WTC11 (cell line): ENCODE data around the gene GRIK2. TPM values are rescaled to one million over a fixed set of nuclear protein-coding genes. Genes with fewer than 3 reads are reported as not detected.
A peak's percentile ranks its signal among the peaks of the same experiment; 100 is the strongest.

Source experiments
- ATAC-seq: fragments of 200-7000 bp; cut with Tn5 transposase; 2 replicates; pipeline ENCODE4 v1.10.0; 2021; ENCODE audit warnings: mild to moderate bottlenecking, moderate library complexity
- CTCF ChIA-PET: fragments of 300-600 bp; sonication (Branson Sonifier 250); formaldehyde crosslinking; loops from one replicate; lab custom pipeline; 2021; ENCODE audit warnings: antibody characterized with exemption; lab: Charles Lee
- POLR2A ChIA-PET: fragments of 350-600 bp; sonication (Branson Sonifier 250); formaldehyde crosslinking; loops from one replicate; lab custom pipeline; 2021; ENCODE audit warnings: antibody characterized with exemption; lab: Charles Lee
- DNase-seq: peaks from one replicate; pipeline ENCODE4 v3.0.0; 2021; ENCODE audit warnings: low spot score
- H3K27ac Mint-ChIP-seq: 2 replicates; pipeline ENCODE4 v1.8.0; 2021; ENCODE audit warnings: mixed read lengths
- H3K27me3 Mint-ChIP-seq: 2 replicates; pipeline ENCODE4 v1.8.0; 2021; ENCODE audit warnings: low read depth, mild to moderate bottlenecking, moderate library complexity, mixed read lengths
- H3K36me3 Mint-ChIP-seq: 2 replicates; pipeline ENCODE4 v1.8.0; 2021; ENCODE audit warnings: mixed read lengths
- H3K4me1 Mint-ChIP-seq: 2 replicates; pipeline ENCODE4 v1.8.0; 2022; ENCODE audit warnings: mixed read lengths
- H3K4me3 Mint-ChIP-seq: 2 replicates; pipeline ENCODE4 v1.8.0; 2021; ENCODE audit warnings: mild to moderate bottlenecking, moderate library complexity, mixed read lengths
- H3K9me3 Mint-ChIP-seq: 2 replicates; pipeline ENCODE4 v1.8.0; 2021; ENCODE audit warnings: mixed read lengths
- ATF1 ChIP-seq: sonication (generic); formaldehyde crosslinking; IDR thresholded peaks from 2 replicates; pipeline ENCODE4 v1.8.1; 2023; ENCODE audit warnings: mild to moderate bottlenecking, moderate library complexity, missing genetic modification reagents
- ATF2 ChIP-seq: sonication (generic); formaldehyde crosslinking; IDR thresholded peaks from 2 replicates; pipeline ENCODE4 v1.8.1; 2022; ENCODE audit warnings: low read depth, missing genetic modification reagents, borderline replicate concordance
- EMX1 ChIP-seq: fragments of 250-450 bp; sonication (Bioruptor Pico); IDR thresholded peaks from 2 replicates; pipeline ENCODE4 v1.8.0; 2021; ENCODE audit warnings: mild to moderate bottlenecking
- HMGA2 ChIP-seq: fragments of 250-450 bp; sonication (Bioruptor Pico); IDR thresholded peaks from 2 replicates; pipeline ENCODE4 v1.4.0; 2021; ENCODE audit warnings: mild to moderate bottlenecking, moderate library complexity
- JAZF1 ChIP-seq: fragments of 250-450 bp; sonication (Bioruptor Pico); IDR thresholded peaks from 2 replicates; pipeline ENCODE4 v1.9.0; 2021; ENCODE audit warnings: moderate library complexity, mild to moderate bottlenecking, inconsistent platforms
- MYBL2 ChIP-seq: sonication (generic); formaldehyde crosslinking; IDR thresholded peaks from 2 replicates; pipeline ENCODE4 v1.8.1; 2023; ENCODE audit warnings: mild to moderate bottlenecking, moderate library complexity, missing genetic modification reagents
- SOX15 ChIP-seq: fragments of 250-450 bp; sonication (Bioruptor Pico); IDR thresholded peaks from 2 replicates; pipeline ENCODE4 v1.9.0; 2021; ENCODE audit warnings: mild to moderate bottlenecking
- SP1 ChIP-seq: sonication (generic); formaldehyde crosslinking; conservative IDR thresholded peaks from 2 replicates; pipeline ENCODE4 v1.8.1; 2022; ENCODE audit warnings: missing genetic modification reagents
- TEAD1 ChIP-seq: sonication (generic); formaldehyde crosslinking; IDR thresholded peaks from 2 replicates; pipeline ENCODE4 v1.8.0; 2022; ENCODE audit warnings: mild to moderate bottlenecking, missing genetic modification reagents
- TEAD4 ChIP-seq: sonication (generic); formaldehyde crosslinking; IDR thresholded peaks from 2 replicates; pipeline ENCODE4 v1.8.0; 2022; ENCODE audit warnings: mild to moderate bottlenecking, missing genetic modification reagents
- TP53 ChIP-seq: sonication (generic); formaldehyde crosslinking; IDR thresholded peaks from 2 replicates; pipeline ENCODE4 v1.8.1; 2023; ENCODE audit warnings: mild to moderate bottlenecking, missing genetic modification reagents
- ZNF121 ChIP-seq: sonication (generic); formaldehyde crosslinking; IDR thresholded peaks from 2 replicates; pipeline ENCODE4 v1.8.0; 2023; ENCODE audit warnings: missing genetic modification reagents
- ZNF219 ChIP-seq: sonication (generic); formaldehyde crosslinking; IDR thresholded peaks from 2 replicates; pipeline ENCODE4 v1.8.0; 2023; ENCODE audit warnings: missing genetic modification reagents, mild to moderate bottlenecking, borderline replicate concordance
- ZNF416 ChIP-seq: fragments of 250-450 bp; sonication (Bioruptor Pico); IDR thresholded peaks from 2 replicates; pipeline ENCODE4 v1.9.0; 2021; ENCODE audit warnings: mild to moderate bottlenecking, inconsistent platforms
- total RNA-seq: library from RNA; stranded (reverse); gene quantifications from 3 replicates; pipeline ENCODE4 v1.2.3, GENCODE V29; 2021
- TF ChIP-seq, protein P1 (sequence below): sonication (generic); formaldehyde crosslinking; IDR thresholded peaks from 2 replicates; pipeline ENCODE4 v1.8.1; 2023; ENCODE audit warnings: mild to moderate bottlenecking, moderate library complexity, missing genetic modification reagents
- TF ChIP-seq, protein P2 (sequence below): sonication (generic); formaldehyde crosslinking; IDR thresholded peaks from 2 replicates; pipeline ENCODE4 v1.8.0; 2023; ENCODE audit warnings: missing genetic modification reagents, mild to moderate bottlenecking, borderline replicate concordance
- TF ChIP-seq, protein P3 (sequence below): sonication (generic); formaldehyde crosslinking; IDR thresholded peaks from 2 replicates; pipeline ENCODE4 v1.8.1; 2022; ENCODE audit warnings: mild to moderate bottlenecking, moderate library complexity, missing genetic modification reagents
- TF ChIP-seq, protein P4 (sequence below): sonication (generic); formaldehyde crosslinking; IDR thresholded peaks from 2 replicates; pipeline ENCODE4 v1.8.1; 2023; ENCODE audit warnings: mild to moderate bottlenecking, missing genetic modification reagents, borderline replicate concordance

The GRIK2 gene
- total RNA-seq, 1 experiment from 2014 or later = 2.7 TPM

GRCh38 chr6:101682937-101683336 lies 289.4 kb downstream of the GRIK2 start:
- Mint-ChIP-seq H3K36me3 (no peaks in the 10 kb centered on the region), H3K4me1 (peaks cover 20% of the 10 kb centered on the region), H3K27ac (no peak overlapping the region), H3K4me3 (no peak overlapping the region), H3K27me3 (no peaks in the 10 kb centered on the region), H3K9me3 (peaks cover 8% of the 10 kb centered on the region; the same call in 1 of the 2 replicates)
- POLR2A ChIA-PET = interaction anchor here (0.5 kb wide), 1 partner anchor 398 kb away, joined by 3 read pairs; no protein-coding TSS in a partner anchor
- DNase-seq (no peak), ATAC-seq (no peak)
- CTCF ChIA-PET = no interaction called here
- TF ChIP-seq ATF2 (CRISPR knock-in tag) (no peak), ZNF121 (CRISPR knock-in tag) (peak; percentile 63; the same call in 1 of the 2 replicates), SP1 (CRISPR knock-in tag) (no peak)
- TF ChIP-seq, protein P1, sequence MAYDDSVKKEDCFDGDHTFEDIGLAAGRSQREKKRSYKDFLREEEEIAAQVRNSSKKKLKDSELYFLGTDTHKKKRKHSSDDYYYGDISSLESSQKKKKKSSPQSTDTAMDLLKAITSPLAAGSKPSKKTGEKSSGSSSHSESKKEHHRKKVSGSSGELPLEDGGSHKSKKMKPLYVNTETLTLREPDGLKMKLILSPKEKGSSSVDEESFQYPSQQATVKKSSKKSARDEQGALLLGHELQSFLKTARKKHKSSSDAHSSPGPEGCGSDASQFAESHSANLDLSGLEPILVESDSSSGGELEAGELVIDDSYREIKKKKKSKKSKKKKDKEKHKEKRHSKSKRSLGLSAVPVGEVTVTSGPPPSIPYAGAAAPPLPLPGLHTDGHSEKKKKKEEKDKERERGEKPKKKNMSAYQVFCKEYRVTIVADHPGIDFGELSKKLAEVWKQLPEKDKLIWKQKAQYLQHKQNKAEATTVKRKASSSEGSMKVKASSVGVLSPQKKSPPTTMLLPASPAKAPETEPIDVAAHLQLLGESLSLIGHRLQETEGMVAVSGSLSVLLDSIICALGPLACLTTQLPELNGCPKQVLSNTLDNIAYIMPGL (CRISPR knock-in tag) = no peak
- TF ChIP-seq, protein P2, sequence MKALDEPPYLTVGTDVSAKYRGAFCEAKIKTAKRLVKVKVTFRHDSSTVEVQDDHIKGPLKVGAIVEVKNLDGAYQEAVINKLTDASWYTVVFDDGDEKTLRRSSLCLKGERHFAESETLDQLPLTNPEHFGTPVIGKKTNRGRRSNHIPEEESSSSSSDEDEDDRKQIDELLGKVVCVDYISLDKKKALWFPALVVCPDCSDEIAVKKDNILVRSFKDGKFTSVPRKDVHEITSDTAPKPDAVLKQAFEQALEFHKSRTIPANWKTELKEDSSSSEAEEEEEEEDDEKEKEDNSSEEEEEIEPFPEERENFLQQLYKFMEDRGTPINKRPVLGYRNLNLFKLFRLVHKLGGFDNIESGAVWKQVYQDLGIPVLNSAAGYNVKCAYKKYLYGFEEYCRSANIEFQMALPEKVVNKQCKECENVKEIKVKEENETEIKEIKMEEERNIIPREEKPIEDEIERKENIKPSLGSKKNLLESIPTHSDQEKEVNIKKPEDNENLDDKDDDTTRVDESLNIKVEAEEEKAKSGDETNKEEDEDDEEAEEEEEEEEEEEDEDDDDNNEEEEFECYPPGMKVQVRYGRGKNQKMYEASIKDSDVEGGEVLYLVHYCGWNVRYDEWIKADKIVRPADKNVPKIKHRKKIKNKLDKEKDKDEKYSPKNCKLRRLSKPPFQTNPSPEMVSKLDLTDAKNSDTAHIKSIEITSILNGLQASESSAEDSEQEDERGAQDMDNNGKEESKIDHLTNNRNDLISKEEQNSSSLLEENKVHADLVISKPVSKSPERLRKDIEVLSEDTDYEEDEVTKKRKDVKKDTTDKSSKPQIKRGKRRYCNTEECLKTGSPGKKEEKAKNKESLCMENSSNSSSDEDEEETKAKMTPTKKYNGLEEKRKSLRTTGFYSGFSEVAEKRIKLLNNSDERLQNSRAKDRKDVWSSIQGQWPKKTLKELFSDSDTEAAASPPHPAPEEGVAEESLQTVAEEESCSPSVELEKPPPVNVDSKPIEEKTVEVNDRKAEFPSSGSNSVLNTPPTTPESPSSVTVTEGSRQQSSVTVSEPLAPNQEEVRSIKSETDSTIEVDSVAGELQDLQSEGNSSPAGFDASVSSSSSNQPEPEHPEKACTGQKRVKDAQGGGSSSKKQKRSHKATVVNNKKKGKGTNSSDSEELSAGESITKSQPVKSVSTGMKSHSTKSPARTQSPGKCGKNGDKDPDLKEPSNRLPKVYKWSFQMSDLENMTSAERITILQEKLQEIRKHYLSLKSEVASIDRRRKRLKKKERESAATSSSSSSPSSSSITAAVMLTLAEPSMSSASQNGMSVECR = no peak

GRCh38 chr6:101683884-101684283 lies 290.4 kb downstream of the GRIK2 start:
- H3K27me3 Mint-ChIP-seq = no peaks in the 10 kb centered on the region
- TF ChIP-seq SOX15 (CRISPR knock-in tag) = no peak
- TF ChIP-seq JAZF1 (CRISPR knock-in tag) = no peak
- no peak for TF ChIP-seq SP1 (CRISPR knock-in tag)
- no peak for TF ChIP-seq ATF1 (CRISPR knock-in tag)
- no peak for TF ChIP-seq TEAD4 (CRISPR knock-in tag)
- no peak for TF ChIP-seq MYBL2
- no peak for TF ChIP-seq ZNF416 (CRISPR knock-in tag)
- TF ChIP-seq, protein P3, sequence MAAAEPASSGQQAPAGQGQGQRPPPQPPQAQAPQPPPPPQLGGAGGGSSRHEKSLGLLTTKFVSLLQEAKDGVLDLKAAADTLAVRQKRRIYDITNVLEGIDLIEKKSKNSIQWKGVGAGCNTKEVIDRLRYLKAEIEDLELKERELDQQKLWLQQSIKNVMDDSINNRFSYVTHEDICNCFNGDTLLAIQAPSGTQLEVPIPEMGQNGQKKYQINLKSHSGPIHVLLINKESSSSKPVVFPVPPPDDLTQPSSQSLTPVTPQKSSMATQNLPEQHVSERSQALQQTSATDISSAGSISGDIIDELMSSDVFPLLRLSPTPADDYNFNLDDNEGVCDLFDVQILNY (CRISPR knock-in tag) = no peak
- no peak for TF ChIP-seq TEAD1
- no peak for TF ChIP-seq ZNF219
- TF ChIP-seq HMGA2 (CRISPR knock-in tag) = no peak
- no peak for TF ChIP-seq TP53 (CRISPR knock-in tag)
- TF ChIP-seq EMX1 = no peak
- TF ChIP-seq, protein P4, sequence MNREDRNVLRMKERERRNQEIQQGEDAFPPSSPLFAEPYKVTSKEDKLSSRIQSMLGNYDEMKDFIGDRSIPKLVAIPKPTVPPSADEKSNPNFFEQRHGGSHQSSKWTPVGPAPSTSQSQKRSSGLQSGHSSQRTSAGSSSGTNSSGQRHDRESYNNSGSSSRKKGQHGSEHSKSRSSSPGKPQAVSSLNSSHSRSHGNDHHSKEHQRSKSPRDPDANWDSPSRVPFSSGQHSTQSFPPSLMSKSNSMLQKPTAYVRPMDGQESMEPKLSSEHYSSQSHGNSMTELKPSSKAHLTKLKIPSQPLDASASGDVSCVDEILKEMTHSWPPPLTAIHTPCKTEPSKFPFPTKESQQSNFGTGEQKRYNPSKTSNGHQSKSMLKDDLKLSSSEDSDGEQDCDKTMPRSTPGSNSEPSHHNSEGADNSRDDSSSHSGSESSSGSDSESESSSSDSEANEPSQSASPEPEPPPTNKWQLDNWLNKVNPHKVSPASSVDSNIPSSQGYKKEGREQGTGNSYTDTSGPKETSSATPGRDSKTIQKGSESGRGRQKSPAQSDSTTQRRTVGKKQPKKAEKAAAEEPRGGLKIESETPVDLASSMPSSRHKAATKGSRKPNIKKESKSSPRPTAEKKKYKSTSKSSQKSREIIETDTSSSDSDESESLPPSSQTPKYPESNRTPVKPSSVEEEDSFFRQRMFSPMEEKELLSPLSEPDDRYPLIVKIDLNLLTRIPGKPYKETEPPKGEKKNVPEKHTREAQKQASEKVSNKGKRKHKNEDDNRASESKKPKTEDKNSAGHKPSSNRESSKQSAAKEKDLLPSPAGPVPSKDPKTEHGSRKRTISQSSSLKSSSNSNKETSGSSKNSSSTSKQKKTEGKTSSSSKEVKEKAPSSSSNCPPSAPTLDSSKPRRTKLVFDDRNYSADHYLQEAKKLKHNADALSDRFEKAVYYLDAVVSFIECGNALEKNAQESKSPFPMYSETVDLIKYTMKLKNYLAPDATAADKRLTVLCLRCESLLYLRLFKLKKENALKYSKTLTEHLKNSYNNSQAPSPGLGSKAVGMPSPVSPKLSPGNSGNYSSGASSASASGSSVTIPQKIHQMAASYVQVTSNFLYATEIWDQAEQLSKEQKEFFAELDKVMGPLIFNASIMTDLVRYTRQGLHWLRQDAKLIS (CRISPR knock-in tag) = no peak
- POLR2A ChIA-PET = no interaction called here
- no peaks in the 10 kb centered on the region for H3K36me3 Mint-ChIP-seq
- CTCF ChIA-PET = interaction anchor here (0.6 kb wide), 1 partner anchor 114 kb away, joined by 4 read pairs; no protein-coding TSS in a partner anchor
- peaks cover 18% of the 10 kb centered on the region for H3K4me1 Mint-ChIP-seq
- H3K9me3 Mint-ChIP-seq = peaks cover 8% of the 10 kb centered on the region; the same call in 1 of the 2 replicates
- H3K4me3 Mint-ChIP-seq = no peak overlapping the region
- no peak for ATAC-seq
- H3K27ac Mint-ChIP-seq = no peak overlapping the region
- no peak for DNase-seq
